Gastroesophageal sphincter (tissue), 3 donors: ENCODE measurements around the gene SLC38A10.

ENCODE experiments used
- EP300 ChIP-seq: sonication (generic); formaldehyde crosslinking; IDR thresholded peaks from one replicate; pipeline ENCODE4 v1.6.1; 2017; ENCODE audit warnings: antibody characterized with exemption, mild to moderate bottlenecking
- POLR2A ChIP-seq, 2 donors: fragments of 450-650 bp; IDR thresholded peaks; one replicate each; pipeline ENCODE4 v1.6.1; 2017; ENCODE audit warnings: antibody characterized with exemption in 2 of 2, mild to moderate bottlenecking in 2 of 2, moderate library complexity in 1 of 2
- TF ChIP-seq, protein P1 (sequence below), 4 experiments: fragments of 200-600 bp in 2 of 4; fragments of 450-650 bp in 2 of 4; sonication (generic) in 1 of 4; IDR thresholded peaks; one replicate each; pipeline ENCODE4 v1.5.1; 2017 to 2019; ENCODE audit warnings: antibody characterized with exemption in 4 of 4, mild to moderate bottlenecking in 2 of 4, moderate library complexity in 2 of 4

DNA sequence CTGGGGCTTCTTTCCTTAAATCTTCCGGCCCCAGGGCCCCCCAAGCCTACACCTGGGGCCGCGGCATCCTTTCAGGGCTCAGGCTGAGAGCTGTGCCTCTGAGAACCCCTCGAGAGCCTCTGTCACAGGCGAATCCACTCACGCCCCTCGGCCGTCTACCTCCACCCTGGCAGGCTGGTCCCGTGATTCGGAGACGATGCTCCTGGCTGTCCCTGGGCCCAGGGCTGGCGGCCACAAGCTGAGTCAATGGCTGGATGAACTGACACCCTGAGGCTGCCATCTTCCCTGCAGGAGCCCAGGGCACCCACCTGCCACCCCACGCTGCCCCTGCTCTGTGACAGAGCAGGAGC is 60.6 kb downstream of the SLC38A10 start:
- TF ChIP-seq EP300 (no peak), POLR2A (IDR thresholded peaks at IDR 0.05) (no peak)
- TF ChIP-seq, protein P1, sequence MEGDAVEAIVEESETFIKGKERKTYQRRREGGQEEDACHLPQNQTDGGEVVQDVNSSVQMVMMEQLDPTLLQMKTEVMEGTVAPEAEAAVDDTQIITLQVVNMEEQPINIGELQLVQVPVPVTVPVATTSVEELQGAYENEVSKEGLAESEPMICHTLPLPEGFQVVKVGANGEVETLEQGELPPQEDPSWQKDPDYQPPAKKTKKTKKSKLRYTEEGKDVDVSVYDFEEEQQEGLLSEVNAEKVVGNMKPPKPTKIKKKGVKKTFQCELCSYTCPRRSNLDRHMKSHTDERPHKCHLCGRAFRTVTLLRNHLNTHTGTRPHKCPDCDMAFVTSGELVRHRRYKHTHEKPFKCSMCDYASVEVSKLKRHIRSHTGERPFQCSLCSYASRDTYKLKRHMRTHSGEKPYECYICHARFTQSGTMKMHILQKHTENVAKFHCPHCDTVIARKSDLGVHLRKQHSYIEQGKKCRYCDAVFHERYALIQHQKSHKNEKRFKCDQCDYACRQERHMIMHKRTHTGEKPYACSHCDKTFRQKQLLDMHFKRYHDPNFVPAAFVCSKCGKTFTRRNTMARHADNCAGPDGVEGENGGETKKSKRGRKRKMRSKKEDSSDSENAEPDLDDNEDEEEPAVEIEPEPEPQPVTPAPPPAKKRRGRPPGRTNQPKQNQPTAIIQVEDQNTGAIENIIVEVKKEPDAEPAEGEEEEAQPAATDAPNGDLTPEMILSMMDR (IDR thresholded peaks at IDR 0.05): no peak
